NCI-H187 treated with DMSO at 0.1 percent for 48 hours (cell line): ENCODE measurements around the gene THBS2.

ENCODE experiments used
- DNase-seq: peaks from one replicate; lab custom pipeline; 2025; lab: John Stamatoyannopoulos, UW

THBS2 gene

GRCh38 chr6:169249057-169249456 lies 4.6 kb downstream of the THBS2 start:
- DNase-seq, result no peak

- no peak for DNase-seq
These were observed 5.1 kb downstream of the THBS2 start for GRCh38 chr6:169248521-169248971.

- DNase-seq, result no peak
These were observed 5.7 kb downstream of the THBS2 start for GRCh38 chr6:169247991-169248390.

- no peak for DNase-seq
These were observed 6.2 kb downstream of the THBS2 start for GRCh38 chr6:169247419-169247818.

GRCh38 chr6:169246445-169246844 lies 7.2 kb downstream of the THBS2 start:
- DNase-seq, result no peak

GRCh38 chr6:169244684-169245383 lies 8.8 kb downstream of the THBS2 start:
- no peak for DNase-seq

GRCh38 chr6:169243661-169244060 lies 10.0 kb downstream of the THBS2 start:
- no peak for DNase-seq

GRCh38 chr6:169243186-169243585 lies 10.5 kb downstream of the THBS2 start:
- no peak for DNase-seq

- DNase-seq, result no peak
These were observed 11.8 kb downstream of the THBS2 start for GRCh38 chr6:169241688-169242350.

- DNase-seq, result no peak
These were observed 12.9 kb downstream of the THBS2 start for GRCh38 chr6:169240591-169241390.

GRCh38 chr6:169240125-169240524 lies 13.5 kb downstream of the THBS2 start:
- no peak for DNase-seq

- no peak for DNase-seq
These were observed 14.5 kb downstream of the THBS2 start for GRCh38 chr6:169239181-169239580.

- no peak for DNase-seq
These were observed 14.9 kb downstream of the THBS2 start for GRCh38 chr6:169238766-169239165.

- no peak for DNase-seq
These were observed 16.0 kb downstream of the THBS2 start for GRCh38 chr6:169237496-169238134.

- DNase-seq, result no peak
These were observed 16.7 kb downstream of the THBS2 start for GRCh38 chr6:169236988-169237387.

- no peak for DNase-seq
These were observed 17.1 kb downstream of the THBS2 start for GRCh38 chr6:169236545-169236944.

GRCh38 chr6:169235286-169235685 lies 18.4 kb downstream of the THBS2 start:
- DNase-seq, result no peak

- no peak for DNase-seq
These were observed 19.0 kb downstream of the THBS2 start for GRCh38 chr6:169234634-169235033.

GRCh38 chr6:169233832-169234231 lies 19.8 kb downstream of the THBS2 start:
- no peak for DNase-seq

GRCh38 chr6:169233181-169233580 lies 20.5 kb downstream of the THBS2 start:
- no peak for DNase-seq

- no peak for DNase-seq
These were observed 21.1 kb downstream of the THBS2 start for GRCh38 chr6:169232507-169232931.

- no peak for DNase-seq
These were observed 21.7 kb downstream of the THBS2 start for GRCh38 chr6:169231790-169232506.
